ENCODE data around the gene LRMDA. TPM values are rescaled to one million over a fixed set of nuclear protein-coding genes. Genes with fewer than 3 reads are reported as not detected.

The LRMDA gene
- total and polyA plus RNA-seq, 2 of the 8 experiments (the other 6 are each of a cell fraction or from before 2014, with no cell fraction given), result 0.86 to 2.8 TPM

GRCh38 chr10:75924309-75924902 is 493.0 kb downstream of the LRMDA start (continued):
- TF ChIP-seq BCL11A (IDR thresholded peaks at IDR 0.05; ENCODE audit: low read depth in 2 of 2, low read length in 2 of 2) (no peak), TEAD4 (IDR thresholded peaks at IDR 0.05; ENCODE audit: low read depth, low read length) (no peak)
